ENCODE data around the gene ICAM5.

GRCh38 chr19:10335352-10335985 is 45.7 kb downstream of the ICAM5 start:
- no peak for TF ChIP-seq EZH2 (optimal IDR thresholded peaks at IDR 0.05; ENCODE audit: low read depth, low read length)
- TF ChIP-seq CTCF (IDR thresholded peaks at IDR 0.05; ENCODE audit: low read length) = no peak

All from MM.1S (cell line).